ENCODE measurements around the gene ALDH3B1. TPM values are rescaled to one million over a fixed set of nuclear protein-coding genes. Genes with fewer than 3 reads are reported as not detected.
A peak's percentile ranks its signal among the peaks of the same experiment; 100 is the strongest.

Gene ALDH3B1
- total RNA-seq, 2 experiments from 2014 or later: 0.15 TPM; not detected in 1

GRCh38 chr11:68002938-68003845 is 6.9 kb upstream of the ALDH3B1 start:
- Mint-ChIP-seq H3K4me3 (peak overlapping the region; percentile 86), H3K36me3 (ENCODE audit: low read depth) (peaks cover 9% of the 10 kb centered on the region), H3K27ac (peak overlapping the region; percentile 85), H3K27me3 (no peaks in the 10 kb centered on the region), H3K9me3 (no peaks in the 10 kb centered on the region), H3K4me1 (peaks cover 32% of the 10 kb centered on the region)
- ChIA-PET POLR2A (no interaction called here), CTCF (interaction anchor here (0.6 to 1.7 kb wide), 3 partner anchors 9 to 44 kb away, joined by 3 to 5 read pairs (median 3); no protein-coding TSS in a partner anchor)
- peak; percentile 61 for DNase-seq

- H3K27me3 Mint-ChIP-seq: no peaks in the 10 kb centered on the region
- POLR2A ChIA-PET: no interaction called here
These were observed 6.1 kb upstream of the ALDH3B1 start, which contains the start of gene UNC93B1 for GRCh38 chr11:68003846-68004550. Gene UNC93B1, minus strand, starts transcription at chr11:68004097. Its CDS starts 54 bp downstream, at chr11:68004043.

GRCh38 chr11:68004551-68005335 is 5.4 kb upstream of the ALDH3B1 start:
- Mint-ChIP-seq H3K9me3 (no peaks in the 10 kb centered on the region), H3K36me3 (ENCODE audit: low read depth) (peaks cover 6% of the 10 kb centered on the region), H3K4me3 (peak overlapping the region; percentile 86), H3K27me3 (no peaks in the 10 kb centered on the region), H3K27ac (peak overlapping the region; percentile 87), H3K4me1 (peaks cover 36% of the 10 kb centered on the region)
- no peak for DNase-seq
- POLR2A ChIA-PET: no interaction called here
- CTCF ChIA-PET: interaction anchor here (1.7 kb wide), 1 partner anchor 11 kb away, joined by 5 read pairs; no protein-coding TSS in a partner anchor

More at GRCh38 chr11:68003846-68004550, 6.1 kb upstream of the ALDH3B1 start, which contains the start of gene UNC93B1:
- Mint-ChIP-seq H3K4me3 (peak within 1 kb of the TSS; percentile 86), H3K27ac (peak within 1 kb of the TSS; percentile 87), H3K4me1 (peaks cover 29% of the 10 kb centered on the region), H3K9me3 (no peaks in the 10 kb centered on the region), H3K36me3 (ENCODE audit: low read depth) (peaks cover 6% of the 10 kb centered on the region)
- CTCF ChIA-PET: interaction anchor here (1.7 kb wide), 1 partner anchor 10 kb away, joined by 5 read pairs; no protein-coding TSS in a partner anchor
- peak; percentile 90 for DNase-seq

GRCh38 chr11:68006606-68007166 is 3.4 kb upstream of the ALDH3B1 start:
- DNase-seq: no peak
- ChIA-PET POLR2A (no interaction called here), CTCF (no interaction called here)
- Mint-ChIP-seq H3K4me1 (peaks cover 32% of the 10 kb centered on the region), H3K27ac (no peak overlapping the region), H3K4me3 (no peak overlapping the region), H3K9me3 (no peaks in the 10 kb centered on the region), H3K36me3 (ENCODE audit: low read depth) (peaks cover 3% of the 10 kb centered on the region), H3K27me3 (no peaks in the 10 kb centered on the region)

- Mint-ChIP-seq H3K36me3 (ENCODE audit: low read depth) (no peaks in the 10 kb centered on the region), H3K9me3 (no peaks in the 10 kb centered on the region), H3K27ac (no peak overlapping the region), H3K4me3 (no peak overlapping the region), H3K4me1 (peaks cover 25% of the 10 kb centered on the region), H3K27me3 (no peaks in the 10 kb centered on the region)
- no peak for DNase-seq
- POLR2A ChIA-PET: no interaction called here
- CTCF ChIA-PET: no interaction called here
These were observed 2.4 kb upstream of the ALDH3B1 start for GRCh38 chr11:68007498-68008380.

GRCh38 chr11:68008381-68009337 is 1.5 kb upstream of the ALDH3B1 start:
- CTCF ChIA-PET: no interaction called here
- Mint-ChIP-seq H3K4me3 (no peak overlapping the region), H3K36me3 (ENCODE audit: low read depth) (no peaks in the 10 kb centered on the region), H3K4me1 (peaks cover 21% of the 10 kb centered on the region), H3K9me3 (no peaks in the 10 kb centered on the region), H3K27ac (peak overlapping the region; percentile 26), H3K27me3 (no peaks in the 10 kb centered on the region)
- POLR2A ChIA-PET: no interaction called here
- DNase-seq: no peak

- peak; percentile 20 for DNase-seq
- ChIA-PET CTCF (no interaction called here), POLR2A (no interaction called here)
- no peak overlapping the region for H3K27ac Mint-ChIP-seq
- H3K27me3 Mint-ChIP-seq: no peaks in the 10 kb centered on the region
- H3K9me3 Mint-ChIP-seq: no peaks in the 10 kb centered on the region
- peaks cover 16% of the 10 kb centered on the region for H3K4me1 Mint-ChIP-seq
- H3K4me3 Mint-ChIP-seq: no peak overlapping the region
- H3K36me3 Mint-ChIP-seq (ENCODE audit: low read depth): no peaks in the 10 kb centered on the region
These were observed 587 bp upstream of the ALDH3B1 start for GRCh38 chr11:68009391-68010089.

- Mint-ChIP-seq H3K9me3 (no peaks in the 10 kb centered on the region), H3K27me3 (no peaks in the 10 kb centered on the region), H3K4me1 (peaks cover 10% of the 10 kb centered on the region), H3K36me3 (ENCODE audit: low read depth) (no peaks in the 10 kb centered on the region), H3K4me3 (no peak overlapping the region), H3K27ac (no peak overlapping the region)
- no peak for DNase-seq
- CTCF ChIA-PET: interaction anchor here (1.0 to 1.3 kb wide), 2 partner anchors 11 to 28 kb away, joined by 3 read pairs; partner anchors contain the start of gene TCIRG1
- POLR2A ChIA-PET: no interaction called here
These were observed 1.2 kb downstream of the ALDH3B1 start for GRCh38 chr11:68011051-68011943.

GRCh38 chr11:68012044-68012842 is 2.1 kb downstream of the ALDH3B1 start:
- POLR2A ChIA-PET: no interaction called here

More at GRCh38 chr11:68012044-68012842, 2.1 kb downstream of the ALDH3B1 start:
- no peak for DNase-seq
- CTCF ChIA-PET: no interaction called here
- H3K4me3 Mint-ChIP-seq: no peak overlapping the region
- H3K4me1 Mint-ChIP-seq: peaks cover 10% of the 10 kb centered on the region
- no peaks in the 10 kb centered on the region for H3K27me3 Mint-ChIP-seq
- no peak overlapping the region for H3K27ac Mint-ChIP-seq
- H3K9me3 Mint-ChIP-seq: no peaks in the 10 kb centered on the region
- H3K36me3 Mint-ChIP-seq (ENCODE audit: low read depth): no peaks in the 10 kb centered on the region

All from activated CD4-positive, alpha-beta T cell treated with anti-CD3 and anti-CD28 coated beads, Interleukin-2, amount 10 ng/mL, durations not matched to agents 7 days and 5 days (primary cell).